ENCODE measurements around the gene ZNF638.

Gene ZNF638

DNA sequence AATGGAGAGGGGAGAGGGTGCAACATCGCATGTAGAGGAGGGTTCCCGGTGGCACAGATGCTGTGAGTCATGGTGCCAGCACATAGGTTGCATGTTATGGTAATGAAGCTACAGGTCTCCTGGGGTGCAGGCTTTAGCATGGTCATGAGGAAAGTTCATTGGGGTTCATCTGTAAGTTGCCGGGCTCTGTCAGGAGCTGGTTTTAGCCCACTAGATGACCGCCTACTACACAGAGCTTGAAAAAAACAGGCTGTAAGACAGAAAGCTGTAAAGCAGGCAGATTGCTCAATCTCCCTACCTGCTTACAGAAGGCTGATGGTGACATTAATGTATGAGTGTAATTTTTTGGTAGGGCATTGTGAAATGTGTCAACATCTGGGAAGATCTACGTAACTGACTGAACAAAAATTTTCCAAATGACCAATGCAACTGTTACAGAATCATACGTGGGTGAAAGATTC lies 145.7 kb downstream of the ZNF638 start:
- H3K36me3 ChIP-seq (replicated peaks in 1 of 2; ENCODE audit: control insufficient read depth in 2 of 2, insufficient read depth in 2 of 2, low read length in 2 of 2): no peaks in the 10 kb centered on the region
- no peak overlapping the region for H3K4ac ChIP-seq (ENCODE audit: low read length)
- H2AFZ ChIP-seq (ENCODE audit: low read length): no peak overlapping the region
- no peak overlapping the region for H3K4me2 ChIP-seq (ENCODE audit: insufficient read depth, low read length, poor library complexity, severe bottlenecking)
- H2BK15ac ChIP-seq (ENCODE audit: low read length): no peak overlapping the region
- no peaks in the 10 kb centered on the region for H3K27me3 ChIP-seq (ENCODE audit: control insufficient read depth in 3 of 3, insufficient read depth in 3 of 3, low read depth in 1 of 3, low read length in 3 of 3)
- no CpG with 5 or more reads among the region's 6 CpGs for WGBS, 2 donors (ENCODE audit: extremely low coverage in 2 of 2, insufficient read length in 2 of 2, insufficient replicate concordance in 1 of 2)
- no peak overlapping the region for H2AK5ac ChIP-seq (ENCODE audit: low read depth, low read length)
- H3K4me3 ChIP-seq (ENCODE audit: low read length in 2 of 2): no peak overlapping the region
- no peak overlapping the region for H4K8ac ChIP-seq (ENCODE audit: low read depth, low read length)
- H3K4me1 ChIP-seq (ENCODE audit: control insufficient read depth in 2 of 2, insufficient read depth in 1 of 2, low read depth in 1 of 2, low read length in 2 of 2): peaks cover 2 to 3% of the 10 kb centered on the region in 2 donors
- no peaks in the 10 kb centered on the region for H3K79me1 ChIP-seq (ENCODE audit: low read depth, low read length)
- H4K91ac ChIP-seq (ENCODE audit: low read depth, low read length, poor library complexity): no peak overlapping the region
- H2BK120ac ChIP-seq (ENCODE audit: low read depth, low read length): no peak overlapping the region
- no peak overlapping the region for H3K23ac ChIP-seq (ENCODE audit: low read depth, low read length, poor library complexity)
- no peak overlapping the region for H3K27ac ChIP-seq (replicated peaks; ENCODE audit: low read length)
- DNase-seq (ENCODE audit: low spot score): no peak
- H3K18ac ChIP-seq (ENCODE audit: low read length): no peak overlapping the region
- H3K14ac ChIP-seq (ENCODE audit: low read length): no peak overlapping the region
- no peak overlapping the region for H3K9ac ChIP-seq (ENCODE audit: low read depth, low read length, poor library complexity)
- no peak overlapping the region for H2BK12ac ChIP-seq (ENCODE audit: low read length)
- no peaks in the 10 kb centered on the region for H3K9me3 ChIP-seq (replicated peaks in 1 of 2; ENCODE audit: control insufficient read depth in 2 of 2, insufficient read depth in 1 of 2, low read depth in 1 of 2, low read length in 2 of 2)
- H2BK5ac ChIP-seq (ENCODE audit: low read length): no peak overlapping the region

DNA sequence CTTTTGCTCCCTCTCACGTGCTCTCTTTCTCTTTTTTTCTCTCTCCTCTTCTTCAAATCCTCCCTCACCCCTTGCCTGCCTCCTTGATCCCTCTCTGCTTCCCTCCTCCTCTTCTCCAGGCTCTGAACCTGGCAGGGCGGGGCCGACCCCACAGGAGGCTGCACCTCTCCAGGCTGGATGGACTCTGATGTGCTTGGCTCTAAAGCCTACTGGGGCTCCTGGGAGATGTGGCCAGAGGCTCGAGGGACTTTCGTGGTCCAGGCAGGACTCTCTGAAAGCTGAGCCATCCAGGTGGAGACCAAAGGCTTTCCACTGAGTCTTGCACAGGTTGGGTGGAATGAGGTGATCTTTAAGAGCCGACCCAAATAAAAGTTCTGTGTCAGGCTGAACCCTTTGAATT lies 147.2 kb downstream of the ZNF638 start:
- DNase-seq (ENCODE audit: low spot score): no peak
- no CpG with 5 or more reads among the region's 6 CpGs for WGBS, 2 donors (ENCODE audit: extremely low coverage in 2 of 2, insufficient read length in 2 of 2, insufficient replicate concordance in 1 of 2)

DNA sequence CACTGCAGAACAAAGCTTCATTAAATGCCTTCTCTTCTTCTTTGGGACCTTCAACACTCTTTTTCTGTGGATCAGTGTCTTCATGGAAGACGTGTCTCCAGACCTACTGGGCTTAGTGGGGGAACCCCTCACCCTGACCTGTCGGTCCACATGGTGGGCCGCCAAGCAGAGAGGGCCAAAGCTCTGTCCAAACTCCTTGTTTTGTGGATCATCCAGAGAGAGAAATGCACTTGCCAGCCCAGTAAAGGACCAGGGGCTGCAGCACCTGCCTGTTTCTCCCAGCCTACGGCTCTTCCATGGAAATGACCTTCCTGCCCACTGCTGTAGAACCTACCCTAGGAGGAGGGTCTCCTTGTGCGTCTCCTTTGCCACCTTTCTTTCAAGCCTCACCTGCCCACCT lies 147.7 kb downstream of the ZNF638 start:
- H3K4me1 ChIP-seq (ENCODE audit: control insufficient read depth in 2 of 2, insufficient read depth in 1 of 2, low read depth in 1 of 2, low read length in 2 of 2): peaks cover 3 to 7% of the 10 kb centered on the region in 2 donors
- H3K27me3 ChIP-seq (ENCODE audit: control insufficient read depth in 3 of 3, insufficient read depth in 3 of 3, low read depth in 1 of 3, low read length in 3 of 3): no peaks in the 10 kb centered on the region
- H3K4me3 ChIP-seq (ENCODE audit: low read length in 2 of 2): no peak overlapping the region
- H3K27ac ChIP-seq (replicated peaks; ENCODE audit: low read length): no peak overlapping the region
- no peak overlapping the region for H3K9ac ChIP-seq (ENCODE audit: low read depth, low read length, poor library complexity)
- H2AK5ac ChIP-seq (ENCODE audit: low read depth, low read length): no peak overlapping the region
- no CpG with 5 or more reads among the region's 5 CpGs for WGBS, 2 donors (ENCODE audit: extremely low coverage in 2 of 2, insufficient read length in 2 of 2, insufficient replicate concordance in 1 of 2)
- no peak overlapping the region for H3K4me2 ChIP-seq (ENCODE audit: insufficient read depth, low read length, poor library complexity, severe bottlenecking)
- no peak overlapping the region for H2AFZ ChIP-seq (ENCODE audit: low read length)
- no peak overlapping the region for H2BK120ac ChIP-seq (ENCODE audit: low read depth, low read length)
- no peak overlapping the region for H3K14ac ChIP-seq (ENCODE audit: low read length)
- no peak overlapping the region for H3K23ac ChIP-seq (ENCODE audit: low read depth, low read length, poor library complexity)
- no peak overlapping the region for H3K4ac ChIP-seq (ENCODE audit: low read length)
- H2BK15ac ChIP-seq (ENCODE audit: low read length): no peak overlapping the region
- no peak overlapping the region for H4K91ac ChIP-seq (ENCODE audit: low read depth, low read length, poor library complexity)
- no peak overlapping the region for H3K18ac ChIP-seq (ENCODE audit: low read length)
- H2BK5ac ChIP-seq (ENCODE audit: low read length): no peak overlapping the region
- no peaks in the 10 kb centered on the region for H3K79me1 ChIP-seq (ENCODE audit: low read depth, low read length)
- no peaks in the 10 kb centered on the region for H3K9me3 ChIP-seq (replicated peaks in 1 of 2; ENCODE audit: control insufficient read depth in 2 of 2, insufficient read depth in 1 of 2, low read depth in 1 of 2, low read length in 2 of 2)
- H2BK12ac ChIP-seq (ENCODE audit: low read length): no peak overlapping the region
- no peak overlapping the region for H4K8ac ChIP-seq (ENCODE audit: low read depth, low read length)
- DNase-seq (ENCODE audit: low spot score): no peak
- no peaks in the 10 kb centered on the region for H3K36me3 ChIP-seq (replicated peaks in 1 of 2; ENCODE audit: control insufficient read depth in 2 of 2, insufficient read depth in 2 of 2, low read length in 2 of 2)

More for the DNA sequence above, 147.2 kb downstream of the ZNF638 start:
- no peak overlapping the region for H2BK5ac ChIP-seq (ENCODE audit: low read length)
- H3K4me1 ChIP-seq (ENCODE audit: control insufficient read depth in 2 of 2, insufficient read depth in 1 of 2, low read depth in 1 of 2, low read length in 2 of 2): peaks cover 3 to 7% of the 10 kb centered on the region in 2 donors
- H2BK15ac ChIP-seq (ENCODE audit: low read length): no peak overlapping the region
- no peak overlapping the region for H3K4me3 ChIP-seq (ENCODE audit: low read length in 2 of 2)
- no peak overlapping the region for H2BK120ac ChIP-seq (ENCODE audit: low read depth, low read length)
- H3K9ac ChIP-seq (ENCODE audit: low read depth, low read length, poor library complexity): no peak overlapping the region
- no peaks in the 10 kb centered on the region for H3K9me3 ChIP-seq (replicated peaks in 1 of 2; ENCODE audit: control insufficient read depth in 2 of 2, insufficient read depth in 1 of 2, low read depth in 1 of 2, low read length in 2 of 2)
- H3K79me1 ChIP-seq (ENCODE audit: low read depth, low read length): no peaks in the 10 kb centered on the region
- no peaks in the 10 kb centered on the region for H3K36me3 ChIP-seq (replicated peaks in 1 of 2; ENCODE audit: control insufficient read depth in 2 of 2, insufficient read depth in 2 of 2, low read length in 2 of 2)
- no peak overlapping the region for H3K4ac ChIP-seq (ENCODE audit: low read length)
- H3K14ac ChIP-seq (ENCODE audit: low read length): no peak overlapping the region
- no peak overlapping the region for H3K4me2 ChIP-seq (ENCODE audit: insufficient read depth, low read length, poor library complexity, severe bottlenecking)
- H4K8ac ChIP-seq (ENCODE audit: low read depth, low read length): no peak overlapping the region
- H2AK5ac ChIP-seq (ENCODE audit: low read depth, low read length): no peak overlapping the region
- H4K91ac ChIP-seq (ENCODE audit: low read depth, low read length, poor library complexity): no peak overlapping the region
- H3K23ac ChIP-seq (ENCODE audit: low read depth, low read length, poor library complexity): no peak overlapping the region
- H3K27me3 ChIP-seq (ENCODE audit: control insufficient read depth in 3 of 3, insufficient read depth in 3 of 3, low read depth in 1 of 3, low read length in 3 of 3): no peaks in the 10 kb centered on the region
- H2AFZ ChIP-seq (ENCODE audit: low read length): no peak overlapping the region
- H2BK12ac ChIP-seq (ENCODE audit: low read length): no peak overlapping the region
- no peak overlapping the region for H3K27ac ChIP-seq (replicated peaks; ENCODE audit: low read length)
- H3K18ac ChIP-seq (ENCODE audit: low read length): no peak overlapping the region

DNA sequence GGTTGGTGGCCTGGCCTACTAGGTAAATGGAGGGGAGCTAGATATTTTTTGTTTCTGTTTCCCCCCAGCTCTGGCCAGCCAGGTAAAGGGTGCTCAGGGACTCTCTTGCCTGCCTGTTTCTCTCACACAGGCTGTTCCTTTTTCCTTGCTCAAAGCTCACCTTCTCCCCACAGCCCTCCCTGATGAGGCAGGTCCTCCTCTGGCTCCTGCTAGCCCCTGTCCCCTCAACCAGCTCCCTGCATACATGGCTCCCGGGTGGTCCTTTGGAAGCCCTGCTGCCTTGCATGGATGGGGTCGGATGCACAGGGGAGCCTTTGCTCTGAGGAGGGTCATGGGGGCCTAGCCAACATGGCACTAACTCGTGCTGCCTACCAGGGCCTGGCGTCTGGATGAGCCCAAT lies 149.5 kb downstream of the ZNF638 start:
- Histone ChIP-seq H4K91ac (ENCODE audit: low read depth, low read length, poor library complexity) (no peak overlapping the region), H3K27ac (replicated peaks; ENCODE audit: low read length) (no peak overlapping the region)

More for the DNA sequence above, 149.5 kb downstream of the ZNF638 start:
- Histone ChIP-seq H2AFZ (ENCODE audit: low read length) (no peak overlapping the region), H3K4ac (ENCODE audit: low read length) (no peak overlapping the region), H3K9ac (ENCODE audit: low read depth, low read length, poor library complexity) (no peak overlapping the region), H3K18ac (ENCODE audit: low read length) (no peak overlapping the region), H2BK120ac (ENCODE audit: low read depth, low read length) (no peak overlapping the region), H3K4me3 (ENCODE audit: low read length in 2 of 2) (no peak overlapping the region), H3K23ac (ENCODE audit: low read depth, low read length, poor library complexity) (no peak overlapping the region), H3K79me1 (ENCODE audit: low read depth, low read length) (no peaks in the 10 kb centered on the region), H3K36me3 (replicated peaks in 1 of 2; ENCODE audit: control insufficient read depth in 2 of 2, insufficient read depth in 2 of 2, low read length in 2 of 2) (no peaks in the 10 kb centered on the region), H3K27me3 (ENCODE audit: control insufficient read depth in 3 of 3, insufficient read depth in 3 of 3, low read depth in 1 of 3, low read length in 3 of 3) (no peaks in the 10 kb centered on the region), H3K14ac (ENCODE audit: low read length) (no peak overlapping the region), H2BK15ac (ENCODE audit: low read length) (no peak overlapping the region), H4K8ac (ENCODE audit: low read depth, low read length) (no peak overlapping the region), H3K4me1 (ENCODE audit: control insufficient read depth in 2 of 2, insufficient read depth in 1 of 2, low read depth in 1 of 2, low read length in 2 of 2) (peaks cover 0 to 7% of the 10 kb centered on the region in 2 donors), H3K4me2 (ENCODE audit: insufficient read depth, low read length, poor library complexity, severe bottlenecking) (no peak overlapping the region), H3K9me3 (replicated peaks in 1 of 2; ENCODE audit: control insufficient read depth in 2 of 2, insufficient read depth in 1 of 2, low read depth in 1 of 2, low read length in 2 of 2) (no peaks in the 10 kb centered on the region), H2BK5ac (ENCODE audit: low read length) (no peak overlapping the region), H2AK5ac (ENCODE audit: low read depth, low read length) (no peak overlapping the region), H2BK12ac (ENCODE audit: low read length) (no peak overlapping the region)
- DNase-seq (ENCODE audit: low spot score): no peak
- WGBS, 2 donors (ENCODE audit: extremely low coverage in 2 of 2, insufficient read length in 2 of 2, insufficient replicate concordance in 1 of 2): no CpG with 5 or more reads among the region's 4 CpGs

All from neuronal stem cell (in vitro differentiated cells).